Mesenchymal stem cell (in vitro differentiated cells and primary cell): Measurements from ENCODE around the gene TIGD2.

Source experiments
- DNase-seq: peaks from one replicate; pipeline ENCODE4 v3.0.0-alpha.2; 2013
- H2AFZ ChIP-seq: one replicate; pipeline ENCODE4 v1.6.1; 2013; ENCODE audit warnings: low read depth, mild to moderate bottlenecking, control low read depth, inconsistent platforms, low read length, moderate library complexity
- H2AK5ac ChIP-seq: 2 replicates; pipeline ENCODE4 v1.6.1; 2013; ENCODE audit warnings: low read length, moderate library complexity, mild to moderate bottlenecking, inconsistent platforms; ENCODE audit not compliant: severe bottlenecking
- H2BK120ac ChIP-seq: one replicate; pipeline ENCODE4 v1.6.1; 2013; ENCODE audit warnings: low read depth, mild to moderate bottlenecking, inconsistent platforms, low read length, moderate library complexity
- H2BK12ac ChIP-seq, 2 experiments: one replicate each; pipeline ENCODE4 v1.6.1; 2013; ENCODE audit warnings: inconsistent platforms in 2 of 2, low read length in 2 of 2, mild to moderate bottlenecking in 2 of 2, moderate library complexity in 2 of 2, control low read depth in 1 of 2
- H2BK15ac ChIP-seq: one replicate; pipeline ENCODE4 v1.6.1; 2013; ENCODE audit warnings: mild to moderate bottlenecking, low read depth, inconsistent platforms; ENCODE audit not compliant: poor library complexity, severe bottlenecking
- H2BK5ac ChIP-seq: 2 replicates; pipeline ENCODE4 v1.6.1; 2013; ENCODE audit warnings: low read depth, mild to moderate bottlenecking, low read length, control low read depth, inconsistent platforms; ENCODE audit not compliant: poor library complexity, severe bottlenecking
- H3K14ac ChIP-seq, 2 experiments: one replicate each; pipeline ENCODE4 v1.6.1; 2013; ENCODE audit warnings: inconsistent platforms in 2 of 2, low read length in 2 of 2, control low read depth in 1 of 2, mild to moderate bottlenecking in 1 of 2, moderate library complexity in 1 of 2
- H3K18ac ChIP-seq, 2 experiments: one replicate each; pipeline ENCODE4 v1.6.1; 2013; ENCODE audit warnings: inconsistent platforms in 2 of 2, low read length in 2 of 2, control low read depth in 1 of 2, low read depth in 1 of 2, mild to moderate bottlenecking in 1 of 2
- H3K23ac ChIP-seq, 2 experiments: one replicate each; pipeline ENCODE4 v1.6.1; 2013; ENCODE audit warnings: inconsistent platforms in 2 of 2, low read length in 2 of 2, mild to moderate bottlenecking in 2 of 2, moderate library complexity in 2 of 2, control low read depth in 1 of 2
- H3K27ac ChIP-seq: 2 replicates; pipeline ENCODE4 v1.5.1; 2013; ENCODE audit warnings: mild to moderate bottlenecking, moderate library complexity, low read length, control low read depth, inconsistent platforms; ENCODE audit not compliant: poor library complexity, severe bottlenecking
- H3K27me3 ChIP-seq, 2 experiments: 2 replicates each; pipeline versions ENCODE4 v1.6.1 to v1.7.0; 2013; ENCODE audit warnings: low read length in 2 of 2, mild to moderate bottlenecking in 2 of 2, moderate library complexity in 2 of 2, control low read depth in 1 of 2, inconsistent platforms in 1 of 2; ENCODE audit not compliant: control insufficient read depth in 1 of 2, insufficient read depth in 1 of 2
- H3K36me3 ChIP-seq, 2 experiments: 2 replicates each; pipeline versions ENCODE4 v1.6.1 to v1.7.0; 2013; ENCODE audit warnings: low read length in 2 of 2, control low read depth in 1 of 2, inconsistent platforms in 1 of 2, low read depth in 1 of 2, mild to moderate bottlenecking in 1 of 2; ENCODE audit not compliant: insufficient read depth in 2 of 2, control insufficient read depth in 1 of 2
- H3K4ac ChIP-seq, 2 experiments: one replicate each; pipeline ENCODE4 v1.6.1; 2013; ENCODE audit warnings: inconsistent platforms in 2 of 2, low read length in 2 of 2, mild to moderate bottlenecking in 2 of 2, moderate library complexity in 2 of 2, control low read depth in 1 of 2, low read depth in 1 of 2
- H3K4me1 ChIP-seq: 2 replicates; pipeline ENCODE4 v1.6.1; 2013; ENCODE audit warnings: low read depth, low read length, control low read depth; ENCODE audit not compliant: control insufficient read depth, insufficient read depth
- H3K4me2 ChIP-seq: 2 replicates; pipeline ENCODE4 v1.6.1; 2013; ENCODE audit warnings: low read length, mild to moderate bottlenecking, inconsistent platforms; ENCODE audit not compliant: poor library complexity, severe bottlenecking
- H3K4me3 ChIP-seq, 2 experiments: 2 replicates each; pipeline versions ENCODE4 v1.5.1 to v1.7.0; 2013; ENCODE audit warnings: low read length in 2 of 2, mild to moderate bottlenecking in 2 of 2, control low read depth in 1 of 2, low read depth in 1 of 2; ENCODE audit not compliant: insufficient read depth in 1 of 2
- H3K79me1 ChIP-seq: replicated peaks from 2 replicates; pipeline ENCODE4 v1.6.1; 2013; ENCODE audit warnings: mild to moderate bottlenecking, control low read depth, low read length, inconsistent platforms; ENCODE audit not compliant: poor library complexity, severe bottlenecking
- H3K9ac ChIP-seq: 2 replicates; pipeline ENCODE4 v1.7.0; 2013; ENCODE audit warnings: mild to moderate bottlenecking, low read length, moderate library complexity
- H3K9me3 ChIP-seq: 2 replicates; pipeline ENCODE4 v1.7.0; 2013; ENCODE audit warnings: mild to moderate bottlenecking, low read length; ENCODE audit not compliant: control insufficient read depth
- H4K8ac ChIP-seq: one replicate; pipeline ENCODE4 v1.6.1; 2013; ENCODE audit warnings: inconsistent platforms, mild to moderate bottlenecking, low read length, moderate library complexity
- H4K91ac ChIP-seq: one replicate; pipeline ENCODE4 v1.6.1; 2013; ENCODE audit warnings: mild to moderate bottlenecking, low read length, inconsistent platforms
- WGBS: methylation state at CpG from one replicate; pipeline ENCODE4 v1.1.7; 2013; ENCODE audit warnings: mixed read lengths; 5-methylcytosine and 5-hydroxymethylcytosine counted together

Gene TIGD2

GRCh38 chr4:89101256-89102161 lies 9.8 kb upstream of the TIGD2 start:
- H3K4ac ChIP-seq = no peak overlapping the region
- H4K8ac ChIP-seq = no peak overlapping the region
- H3K36me3 ChIP-seq = no peaks in the 10 kb centered on the region
- H3K14ac ChIP-seq = no peak overlapping the region
- H2AK5ac ChIP-seq = no peak overlapping the region
- H3K4me3 ChIP-seq = no peak overlapping the region
- no peak overlapping the region for H2AFZ ChIP-seq
- no peak overlapping the region for H3K23ac ChIP-seq
- no peak overlapping the region for H2BK5ac ChIP-seq
- no peaks in the 10 kb centered on the region for H3K79me1 ChIP-seq
- no peak overlapping the region for H2BK12ac ChIP-seq
- WGBS = 86% methylated on average over 10 of the region's 11 CpGs
- no peak overlapping the region for H4K91ac ChIP-seq
- H3K18ac ChIP-seq = no peak overlapping the region
- H3K4me2 ChIP-seq = no peak overlapping the region
- no peak for DNase-seq
- H2BK15ac ChIP-seq = no peak overlapping the region
- peaks cover 2% of the 10 kb centered on the region for H3K4me1 ChIP-seq
- no peak overlapping the region for H2BK120ac ChIP-seq
- H3K27ac ChIP-seq = no peak overlapping the region
- no peaks in the 10 kb centered on the region for H3K9me3 ChIP-seq
- no peak overlapping the region for H3K9ac ChIP-seq
- H3K27me3 ChIP-seq = peaks cover 13 to 21% of the 10 kb centered on the region in 2 experiments

GRCh38 chr4:89105726-89106125 lies 5.6 kb upstream of the TIGD2 start:
- no peak for DNase-seq
- Histone ChIP-seq H3K9ac (no peak overlapping the region), H3K79me1 (no peaks in the 10 kb centered on the region), H3K4me2 (no peak overlapping the region), H3K36me3 (no peaks in the 10 kb centered on the region), H2BK5ac (no peak overlapping the region), H2AFZ (no peak overlapping the region), H3K4me3 (no peak overlapping the region), H2BK12ac (no peak overlapping the region), H3K23ac (no peak overlapping the region), H3K27ac (no peak overlapping the region), H2BK120ac (no peak overlapping the region), H3K9me3 (no peaks in the 10 kb centered on the region), H3K18ac (no peak overlapping the region), H3K14ac (no peak overlapping the region), H4K91ac (no peak overlapping the region), H3K4ac (no peak overlapping the region), H2AK5ac (no peak overlapping the region), H3K27me3 (peaks cover 37 to 44% of the 10 kb centered on the region in 2 experiments), H4K8ac (no peak overlapping the region), H3K4me1 (peaks cover 5% of the 10 kb centered on the region), H2BK15ac (no peak overlapping the region)
- WGBS = 91% methylated on average over 6 of the region's 6 CpGs

GRCh38 chr4:89108091-89108490 lies 3.2 kb upstream of the TIGD2 start:
- Histone ChIP-seq H3K23ac (no peak overlapping the region), H3K4me3 (no peak overlapping the region), H3K9ac (no peak overlapping the region), H2BK120ac (no peak overlapping the region), H3K79me1 (no peaks in the 10 kb centered on the region), H3K4me2 (no peak overlapping the region), H3K14ac (no peak overlapping the region), H2BK15ac (no peak overlapping the region), H3K36me3 (no peaks in the 10 kb centered on the region), H2AFZ (no peak overlapping the region), H2BK12ac (no peak overlapping the region), H3K4me1 (peaks cover 7% of the 10 kb centered on the region), H3K9me3 (no peaks in the 10 kb centered on the region), H3K27me3 (peaks cover 37 to 44% of the 10 kb centered on the region in 2 experiments), H2BK5ac (no peak overlapping the region), H4K91ac (no peak overlapping the region), H3K4ac (no peak overlapping the region), H2AK5ac (no peak overlapping the region), H3K18ac (no peak overlapping the region), H3K27ac (no peak overlapping the region), H4K8ac (no peak overlapping the region)
- DNase-seq = no peak
- 94% methylated on average over 2 of the region's 4 CpGs for WGBS

GRCh38 chr4:89109841-89110540 lies 1.3 kb upstream of the TIGD2 start:
- no peak for DNase-seq
- H3K27ac ChIP-seq = no peak overlapping the region
- 78% methylated on average over 3 of the region's 10 CpGs for whole genome bisulfite sequencing

More at GRCh38 chr4:89109841-89110540, 1.3 kb upstream of the TIGD2 start:
- Histone ChIP-seq H3K23ac (no peak overlapping the region), H2BK12ac (no peak overlapping the region), H2BK15ac (no peak overlapping the region), H4K91ac (no peak overlapping the region), H2BK120ac (no peak overlapping the region), H3K9ac (peak overlapping the region; percentile 77), H3K14ac (no peak overlapping the region), H3K9me3 (no peaks in the 10 kb centered on the region), H4K8ac (no peak overlapping the region), H3K4me1 (peaks cover 7% of the 10 kb centered on the region), H2BK5ac (no peak overlapping the region), H3K79me1 (peaks cover 1% of the 10 kb centered on the region), H3K4me3 (peak overlapping the region in 1 of 2 experiments; percentile 85), H3K4me2 (no peak overlapping the region), H3K36me3 (no peaks in the 10 kb centered on the region), H3K4ac (no peak overlapping the region), H2AK5ac (no peak overlapping the region), H3K18ac (no peak overlapping the region), H2AFZ (no peak overlapping the region), H3K27me3 (peaks cover 28% of the 10 kb centered on the region in 2 experiments)
